ENCODE results near the gene SCFD2. TPM values are rescaled to one million over a fixed set of nuclear protein-coding genes. Genes with fewer than 3 reads are reported as not detected.
A peak's percentile ranks its signal among the peaks of the same experiment; 100 is the strongest.

The SCFD2 gene
- total RNA-seq, 1 experiment from 2014 or later = 12.4 TPM

DNA sequence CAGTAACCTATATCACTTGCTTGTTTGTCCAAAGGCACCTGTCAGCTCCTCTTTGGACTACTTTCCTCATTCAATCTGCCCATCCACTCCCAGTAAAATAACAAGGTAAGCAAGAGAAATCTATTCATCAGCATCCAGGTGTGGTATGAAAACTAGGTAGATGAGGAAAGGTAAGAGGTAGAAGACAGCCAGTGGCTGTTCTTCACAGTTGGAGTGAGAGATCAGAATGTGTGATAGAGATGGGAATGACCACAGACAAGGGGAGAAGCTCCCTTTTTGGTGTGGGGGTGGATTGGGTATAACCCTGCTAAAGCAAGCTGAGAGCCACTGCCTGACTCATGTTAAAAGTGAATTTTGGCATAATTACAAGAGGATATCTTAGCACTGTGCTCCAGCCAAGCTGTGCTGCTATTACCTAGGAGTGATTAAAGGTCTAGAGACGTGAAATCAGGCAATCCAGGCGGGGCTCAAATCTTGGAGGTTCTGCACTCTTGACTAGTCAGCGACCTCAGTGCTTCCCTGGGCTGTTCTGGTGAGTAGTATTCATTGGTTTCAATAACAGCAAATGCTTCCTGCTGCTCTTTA lies 531.8 kb downstream of the SCFD2 start:
- no peak overlapping the region for H3K4me3 Mint-ChIP-seq
- H3K27ac Mint-ChIP-seq = peak overlapping the region; percentile 60
- ATAC-seq (peak; percentile 38), DNase-seq (ENCODE audit: low spot score) (no peak)
- TF ChIP-seq, protein P1, sequence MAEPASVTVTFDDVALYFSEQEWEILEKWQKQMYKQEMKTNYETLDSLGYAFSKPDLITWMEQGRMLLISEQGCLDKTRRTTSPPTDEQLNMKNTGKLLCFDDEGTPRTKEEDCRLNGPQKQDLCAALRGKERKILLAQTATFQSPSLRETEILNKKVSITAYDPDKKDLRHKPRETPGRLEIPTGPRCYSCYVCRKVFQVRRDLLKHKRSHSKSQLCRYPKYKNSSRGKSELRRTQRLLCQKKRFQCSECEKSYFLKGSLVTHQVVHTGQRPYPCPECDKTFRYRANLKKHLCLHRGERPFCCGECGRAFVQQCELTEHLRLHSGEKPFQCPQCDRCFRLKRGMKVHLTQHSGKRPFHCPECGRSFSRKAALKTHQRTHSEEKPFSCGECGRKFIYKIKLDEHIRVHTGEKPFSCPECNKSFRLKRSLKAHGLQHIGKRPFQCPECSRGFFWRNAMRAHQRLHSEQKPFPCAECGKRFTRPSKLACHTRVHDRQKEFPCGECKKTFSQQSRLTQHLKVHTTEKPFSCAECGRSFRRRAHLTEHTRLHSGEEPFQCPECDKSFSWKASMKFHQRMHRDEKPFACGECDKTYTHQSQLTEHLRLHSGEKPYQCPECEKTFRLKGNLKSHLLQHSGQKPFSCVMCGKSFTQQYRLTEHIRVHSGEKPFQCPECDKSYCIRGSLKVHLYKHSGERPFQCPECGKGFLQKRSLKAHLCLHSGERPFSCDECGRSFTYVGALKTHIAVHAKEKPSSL (CRISPR knock-in tag; conservative IDR thresholded peaks at IDR 0.05) = no peak
- TF ChIP-seq ARID4B (CRISPR knock-in tag; IDR thresholded peaks at IDR 0.05; ENCODE audit: borderline replicate concordance) = no peak
- no peak for TF ChIP-seq NR1H2 (CRISPR knock-in tag; IDR thresholded peaks at IDR 0.05)
- TF ChIP-seq ZBTB21 (CRISPR knock-in tag; IDR thresholded peaks at IDR 0.05; ENCODE audit: borderline replicate concordance) = no peak
- TF ChIP-seq CREM (CRISPR knock-in tag; IDR thresholded peaks at IDR 0.05) = no peak
- H3K27me3 Mint-ChIP-seq (ENCODE audit: low read depth) = peaks cover 12% of the 10 kb centered on the region
- peaks cover 19% of the 10 kb centered on the region for H3K9me3 Mint-ChIP-seq
- peaks cover 59% of the 10 kb centered on the region for H3K4me1 Mint-ChIP-seq
- ChIA-PET CTCF (interaction anchor here (0.7 to 2.0 kb wide), 9 partner anchors 15 to 482 kb away, joined by 3 to 8 read pairs (median 3); no protein-coding TSS in a partner anchor), POLR2A (interaction anchor here (1.0 to 1.4 kb wide), 3 partner anchors 27 to 121 kb away, joined by 3 read pairs; no protein-coding TSS in a partner anchor)
- peaks cover 11% of the 10 kb centered on the region for H3K36me3 Mint-ChIP-seq

GRCh38 chr4:52825460-52826090 lies 540.3 kb downstream of the SCFD2 start:
- Mint-ChIP-seq H3K36me3 (peaks cover 11% of the 10 kb centered on the region), H3K4me3 (no peak overlapping the region), H3K27me3 (ENCODE audit: low read depth) (no peaks in the 10 kb centered on the region; the same call in 1 of the 2 replicates), H3K4me1 (peaks cover 9% of the 10 kb centered on the region), H3K27ac (no peak overlapping the region), H3K9me3 (peaks cover 31% of the 10 kb centered on the region)
- CTCF ChIA-PET = interaction anchor here (0.6 kb wide), 1 partner anchor 73 kb away, joined by 4 read pairs; no protein-coding TSS in a partner anchor
- POLR2A ChIA-PET = interaction anchor here (0.6 kb wide), 1 partner anchor 738 kb away, joined by 7 read pairs; no protein-coding TSS in a partner anchor
- ATAC-seq = no peak; the same call in 1 of the 2 replicates
- no peak for DNase-seq (ENCODE audit: low spot score)
- TF ChIP-seq STAT6 (CRISPR knock-in tag; conservative IDR thresholded peaks at IDR 0.05; ENCODE audit: low read depth) = no peak
- TF ChIP-seq ZNF232 (CRISPR knock-in tag; IDR thresholded peaks at IDR 0.05) = no peak
- TF ChIP-seq RORB (CRISPR knock-in tag; IDR thresholded peaks at IDR 0.05) = no peak
- no peak for TF ChIP-seq PREB (CRISPR knock-in tag; IDR thresholded peaks at IDR 0.05; ENCODE audit: borderline replicate concordance)
- TF ChIP-seq ATF6 (CRISPR knock-in tag; IDR thresholded peaks at IDR 0.05) = no peak
- TF ChIP-seq NFATC4 (CRISPR knock-in tag; IDR thresholded peaks at IDR 0.05) = no peak
- no peak for TF ChIP-seq HMGA2 (CRISPR knock-in tag; IDR thresholded peaks at IDR 0.05)
- no peak for TF ChIP-seq ZNF317 (CRISPR knock-in tag; IDR thresholded peaks at IDR 0.05; ENCODE audit: borderline replicate concordance, low read depth)
- no peak for TF ChIP-seq HMGXB4 (CRISPR knock-in tag; IDR thresholded peaks at IDR 0.05)
- TF ChIP-seq GRHL2 (CRISPR knock-in tag; IDR thresholded peaks at IDR 0.05; ENCODE audit: insufficient replicate concordance, severe bottlenecking) = no peak
- no peak for TF ChIP-seq ATF2 (CRISPR knock-in tag; IDR thresholded peaks at IDR 0.05; ENCODE audit: borderline replicate concordance, low read depth)

Data from WTC11 (cell line).